ENCODE data around the gene MAP1LC3B. TPM values are rescaled to one million over a fixed set of nuclear protein-coding genes. Genes with fewer than 3 reads are reported as not detected.

MAP1LC3B gene
- total RNA-seq, 2 donors from 2014 or later = 41.9 to 51.8 TPM

- TF ChIP-seq POLR2A (IDR thresholded peaks at IDR 0.05) = no peak
- no peak for TF ChIP-seq POLR2AphosphoS5 (IDR thresholded peaks at IDR 0.05)
- TF ChIP-seq, protein P1, sequence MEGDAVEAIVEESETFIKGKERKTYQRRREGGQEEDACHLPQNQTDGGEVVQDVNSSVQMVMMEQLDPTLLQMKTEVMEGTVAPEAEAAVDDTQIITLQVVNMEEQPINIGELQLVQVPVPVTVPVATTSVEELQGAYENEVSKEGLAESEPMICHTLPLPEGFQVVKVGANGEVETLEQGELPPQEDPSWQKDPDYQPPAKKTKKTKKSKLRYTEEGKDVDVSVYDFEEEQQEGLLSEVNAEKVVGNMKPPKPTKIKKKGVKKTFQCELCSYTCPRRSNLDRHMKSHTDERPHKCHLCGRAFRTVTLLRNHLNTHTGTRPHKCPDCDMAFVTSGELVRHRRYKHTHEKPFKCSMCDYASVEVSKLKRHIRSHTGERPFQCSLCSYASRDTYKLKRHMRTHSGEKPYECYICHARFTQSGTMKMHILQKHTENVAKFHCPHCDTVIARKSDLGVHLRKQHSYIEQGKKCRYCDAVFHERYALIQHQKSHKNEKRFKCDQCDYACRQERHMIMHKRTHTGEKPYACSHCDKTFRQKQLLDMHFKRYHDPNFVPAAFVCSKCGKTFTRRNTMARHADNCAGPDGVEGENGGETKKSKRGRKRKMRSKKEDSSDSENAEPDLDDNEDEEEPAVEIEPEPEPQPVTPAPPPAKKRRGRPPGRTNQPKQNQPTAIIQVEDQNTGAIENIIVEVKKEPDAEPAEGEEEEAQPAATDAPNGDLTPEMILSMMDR (IDR thresholded peaks at IDR 0.05) = no peak
- Histone ChIP-seq H3K4me1 (replicated peaks) (no peaks in the 10 kb centered on the region), H3K4me3 (no peak overlapping the region), H3K36me3 (peaks cover 7% of the 10 kb centered on the region in 2 donors), H3K27ac (no peak overlapping the region), H3K27me3 (replicated peaks; ENCODE audit: insufficient read depth) (no peaks in the 10 kb centered on the region), H3K9me3 (no peaks in the 10 kb centered on the region)
- intact Hi-C loops (cut with DNase I) = no loop called here
- DNase-seq (ENCODE audit: low spot score) = no peak
- WGBS = 83% methylated on average over 13 of the region's 13 CpGs
Measured at GRCh38 chr16:87409153-87409552, 17.0 kb downstream of the MAP1LC3B start.

DNA sequence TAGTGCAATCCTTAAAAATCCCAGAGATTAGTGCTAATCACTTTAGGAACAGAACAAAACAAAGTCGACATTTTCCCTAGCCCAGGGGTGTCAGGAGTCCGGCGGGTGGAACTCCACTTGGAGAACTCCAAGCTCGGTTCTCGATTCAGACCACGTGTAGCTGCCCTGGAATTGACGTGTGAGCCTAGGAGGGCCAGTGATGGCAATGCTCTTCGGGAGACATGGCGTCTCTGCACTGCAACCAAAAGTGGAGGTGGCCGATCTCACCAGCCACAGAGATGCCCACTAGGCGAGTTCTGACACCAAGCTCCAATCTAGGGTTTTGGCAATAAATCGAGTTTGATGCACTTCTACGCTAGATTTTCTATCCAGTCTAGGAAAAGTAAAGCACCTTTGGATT, 17.6 kb downstream of the MAP1LC3B start:
- Histone ChIP-seq H3K36me3 (peaks cover 5 to 7% of the 10 kb centered on the region in 2 donors), H3K27ac (no peak overlapping the region), H3K27me3 (replicated peaks; ENCODE audit: insufficient read depth) (no peaks in the 10 kb centered on the region), H3K4me1 (replicated peaks) (no peaks in the 10 kb centered on the region), H3K4me3 (no peak overlapping the region), H3K9me3 (no peaks in the 10 kb centered on the region)
- TF ChIP-seq, protein P1 (IDR thresholded peaks at IDR 0.05) = no peak
- no peak for TF ChIP-seq POLR2A (IDR thresholded peaks at IDR 0.05)
- TF ChIP-seq POLR2AphosphoS5 (IDR thresholded peaks at IDR 0.05) = no peak
- WGBS = 92% methylated on average over 13 of the region's 13 CpGs
- no peak for DNase-seq (ENCODE audit: low spot score)
- intact Hi-C loops (cut with DNase I) = no loop called here

- Histone ChIP-seq H3K9me3 (no peaks in the 10 kb centered on the region), H3K36me3 (peaks cover 5 to 7% of the 10 kb centered on the region in 2 donors), H3K27me3 (replicated peaks; ENCODE audit: insufficient read depth) (no peaks in the 10 kb centered on the region), H3K4me1 (replicated peaks) (no peaks in the 10 kb centered on the region), H3K27ac (no peak overlapping the region), H3K4me3 (no peak overlapping the region)
- intact Hi-C loops (cut with DNase I) = no loop called here
- TF ChIP-seq POLR2A (IDR thresholded peaks at IDR 0.05) = no peak
- no peak for TF ChIP-seq POLR2AphosphoS5 (IDR thresholded peaks at IDR 0.05)
- no peak for DNase-seq (ENCODE audit: low spot score)
- 94% methylated on average over 11 of the region's 11 CpGs for whole genome bisulfite sequencing
Measured at GRCh38 chr16:87410530-87410929, 18.4 kb downstream of the MAP1LC3B start.

DNA sequence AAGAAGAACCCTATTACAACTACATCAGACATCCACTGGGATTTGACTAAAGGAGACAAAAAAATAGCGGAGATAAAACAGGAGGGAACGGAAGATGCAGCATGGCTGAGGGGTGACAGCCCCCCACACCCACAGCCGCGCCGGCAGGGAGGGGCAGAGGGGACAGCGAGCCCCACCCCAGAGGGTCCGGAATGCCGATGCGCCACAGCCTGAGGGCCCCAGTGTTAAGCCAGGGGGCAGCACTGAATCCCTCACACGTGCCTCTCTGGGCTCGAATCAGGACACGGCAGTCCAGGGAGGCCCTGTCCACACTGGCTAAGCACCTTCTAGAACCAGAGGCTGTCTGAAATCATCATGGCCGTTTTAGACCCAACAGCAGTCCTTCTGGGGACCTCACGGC, 18.8 kb downstream of the MAP1LC3B start:
- Histone ChIP-seq H3K4me3 (no peak overlapping the region), H3K27me3 (replicated peaks; ENCODE audit: insufficient read depth) (no peaks in the 10 kb centered on the region), H3K9me3 (no peaks in the 10 kb centered on the region), H3K27ac (no peak overlapping the region), H3K4me1 (replicated peaks) (no peaks in the 10 kb centered on the region), H3K36me3 (peaks cover 5 to 7% of the 10 kb centered on the region in 2 donors)
- TF ChIP-seq POLR2AphosphoS5 (IDR thresholded peaks at IDR 0.05) (no peak), POLR2A (IDR thresholded peaks at IDR 0.05) (no peak)
- TF ChIP-seq, protein P1 (IDR thresholded peaks at IDR 0.05) = no peak
- no peak for DNase-seq (ENCODE audit: low spot score)
- intact Hi-C loops (cut with DNase I) = no loop called here
- 87% methylated on average over 14 of the region's 14 CpGs for WGBS

DNA sequence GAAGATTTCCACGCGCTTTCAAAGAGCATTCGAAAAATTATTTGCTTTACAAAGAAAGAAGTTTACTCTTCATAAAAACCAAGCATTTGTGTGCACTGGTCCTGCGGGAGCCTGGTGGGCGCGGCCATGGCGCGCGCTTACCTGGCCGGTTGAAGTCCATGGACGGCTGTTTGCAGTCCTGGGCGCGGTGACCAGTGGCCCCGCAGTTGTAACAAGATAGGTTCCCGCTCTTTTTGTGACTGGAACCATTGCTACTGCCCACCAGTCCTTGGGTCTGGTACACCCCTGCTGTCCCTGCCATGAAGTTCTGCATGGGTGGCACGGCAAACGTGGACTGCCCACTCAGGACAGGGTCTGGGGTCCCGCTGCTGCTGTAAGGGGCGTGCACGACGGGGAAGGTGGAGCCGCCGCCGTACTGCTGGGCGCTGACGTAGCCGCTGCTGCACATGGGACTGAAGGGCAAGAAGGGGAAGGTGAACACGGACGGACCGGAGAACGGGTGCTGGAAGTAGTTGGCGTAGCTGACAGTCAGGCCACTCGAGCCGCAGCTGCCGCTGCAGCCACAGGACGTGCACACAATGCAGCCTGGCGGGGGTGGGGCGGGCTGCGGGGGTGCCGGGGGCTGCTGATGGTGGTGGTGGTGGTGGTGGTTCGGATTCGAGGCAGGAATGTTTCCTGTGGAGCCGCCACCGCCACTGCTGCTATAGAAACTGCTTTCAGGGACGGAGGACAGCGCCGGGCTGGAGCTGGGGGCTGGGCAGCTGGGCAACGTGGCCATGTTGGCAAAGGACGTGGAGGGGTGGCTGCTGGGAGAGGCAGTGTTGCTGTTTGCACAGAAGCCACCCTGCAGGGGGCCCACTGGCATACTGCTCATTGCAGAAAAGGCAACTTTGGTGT, 19.5 kb downstream of the MAP1LC3B start:
- H3K4me3 ChIP-seq = no peak overlapping the region
- H3K4me1 ChIP-seq (replicated peaks) = no peaks in the 10 kb centered on the region
- no peaks in the 10 kb centered on the region for H3K9me3 ChIP-seq
- peaks cover 5 to 7% of the 10 kb centered on the region in 2 donors for H3K36me3 ChIP-seq
- no peak overlapping the region for H3K27ac ChIP-seq
- no peak for DNase-seq (ENCODE audit: low spot score)
- TF ChIP-seq POLR2A (IDR thresholded peaks at IDR 0.05) = no peak
- TF ChIP-seq, protein P1 (IDR thresholded peaks at IDR 0.05) = no peak
- TF ChIP-seq POLR2AphosphoS5 (IDR thresholded peaks at IDR 0.05) = no peak
- intact Hi-C loops (cut with DNase I) = no loop called here
- WGBS = 91% methylated on average over 49 of the region's 49 CpGs
- H3K27me3 ChIP-seq (replicated peaks; ENCODE audit: insufficient read depth) = no peaks in the 10 kb centered on the region
